K562 (cell line): Measurements from ENCODE around the gene CDKL1. TPM values are rescaled to one million over a fixed set of nuclear protein-coding genes. Genes with fewer than 3 reads are reported as not detected.
A peak's percentile ranks its signal among the peaks of the same experiment; 100 is the strongest.

Source experiments
- ATAC-seq: fragments of 200-7000 bp; cut with Tn5 transposase; 3 replicates; pipeline ENCODE4 v1.9.1; 2020; ENCODE audit warnings: moderate library complexity
- BruUV-seq: library from RNA; stranded (reverse); fragments of 400-500 nt; replicated peaks from 2 replicates; lab custom pipeline; 2021; lab: Mats Ljungman, UMichigan
- CTCF ChIA-PET: fragments of 300-600 bp; formaldehyde crosslinking; extraction: SDS; loops from one replicate; lab custom pipeline; 2021; ENCODE audit warnings: low intra/inter-chr PET ratio; lab: Yijun Ruan, JAX
- POLR2A ChIA-PET: fragments of 300-600, 350-650 bp; sonication (Branson Sonifier 250); formaldehyde crosslinking; extraction: SDS; loops from one replicate; lab custom pipeline; 2021; ENCODE audit warnings: antibody characterized with exemption, inconsistent platforms; lab: Yijun Ruan, JAX
- DNase-seq, 4 experiments: peaks; one replicate each; pipeline versions ENCODE4 v3.0.0 to v3.0.0-alpha.2; 2011 to 2018; ENCODE audit warnings: low spot score in 3 of 4, mixed read lengths in 3 of 4; ENCODE audit errors: extremely low read depth in 1 of 4
- FAIRE-seq: peaks from 2 replicates; lab custom pipeline; 2011; peaks lifted over from hg19 to GRCh38; lab: Jason Lieb, UNC
- H2AFZ ChIP-seq: 2 replicates; pipeline ENCODE4 v1.6.0; 2011; ENCODE audit warnings: low read depth, low read length, control low read depth, inconsistent platforms
- H3K27ac ChIP-seq: fragments of 200-600 bp; 3 replicates; pipeline ENCODE4 v1.8.0; 2011; ENCODE audit warnings: low read depth, mild to moderate bottlenecking, control low read depth, inconsistent platforms, low read length, moderate library complexity, mixed read lengths; ENCODE audit errors: extremely low read depth
- H3K27me3 ChIP-seq, 2 experiments: fragments of 300-600 bp in 1 of 2; 2 replicates in 1 of 2; 3 replicates in 1 of 2; pipeline versions ENCODE4 v1.6.0 to v1.8.0; 2011; ENCODE audit warnings: inconsistent platforms in 2 of 2, low read length in 2 of 2, mild to moderate bottlenecking in 1 of 2, mixed read lengths in 1 of 2, moderate library complexity in 1 of 2; ENCODE audit not compliant: control insufficient read depth in 2 of 2, insufficient read depth in 2 of 2
- H3K36me3 ChIP-seq: fragments of 300-600 bp; 3 replicates; pipeline ENCODE4 v1.8.0; 2011; ENCODE audit warnings: mild to moderate bottlenecking, low read length, inconsistent platforms; ENCODE audit not compliant: control insufficient read depth, insufficient read depth
- H3K4me1 ChIP-seq, 2 experiments: fragments of 200-600 bp in 1 of 2; replicated peaks in 1 of 2; 2 replicates in 1 of 2; 3 replicates in 1 of 2; pipeline versions ENCODE4 v1.5.1 to v1.8.0; 2011; ENCODE audit warnings: inconsistent platforms in 2 of 2, low read length in 2 of 2, mild to moderate bottlenecking in 1 of 2, mixed read lengths in 1 of 2, moderate library complexity in 1 of 2; ENCODE audit not compliant: control insufficient read depth in 2 of 2, insufficient read depth in 2 of 2
- H3K4me2 ChIP-seq: 2 replicates; pipeline ENCODE4 v1.6.1; 2011; ENCODE audit warnings: low read length, control low read depth, inconsistent platforms, mixed read lengths; ENCODE audit not compliant: insufficient read depth
- H3K4me3 ChIP-seq: fragments of 200-600 bp; sonication (generic), shearing (Covaris generic); 2 replicates; pipeline ENCODE4 v1.5.1; 2016; ENCODE audit warnings: control low read depth, inconsistent platforms
- H3K79me2 ChIP-seq: fragments of 200-600 bp; 3 replicates; pipeline ENCODE4 v1.8.0; 2011; ENCODE audit warnings: low read length, inconsistent platforms; ENCODE audit not compliant: control insufficient read depth, insufficient read depth
- H3K9ac ChIP-seq, 2 experiments: 2 replicates each; pipeline versions ENCODE4 v1.6.0 to v1.6.1; 2011; ENCODE audit warnings: low read depth in 2 of 2, low read length in 2 of 2, control low read depth in 1 of 2, inconsistent platforms in 1 of 2, mild to moderate bottlenecking in 1 of 2, mixed read lengths in 1 of 2; ENCODE audit not compliant: insufficient read depth in 1 of 2
- H3K9me1 ChIP-seq: one replicate; pipeline ENCODE4 v1.6.0; 2011; ENCODE audit warnings: inconsistent platforms, mild to moderate bottlenecking, low read length, moderate library complexity; ENCODE audit not compliant: control insufficient read depth, insufficient read depth
- H3K9me3 ChIP-seq: replicated peaks from 2 replicates; pipeline ENCODE4 v1.5.1; 2011; ENCODE audit warnings: low read depth, low read length, inconsistent platforms; ENCODE audit not compliant: control insufficient read depth, insufficient read depth
- H4K20me1 ChIP-seq: replicated peaks from 2 replicates; pipeline ENCODE4 v1.6.1; 2011; ENCODE audit warnings: low read length, inconsistent platforms, mixed read lengths; ENCODE audit not compliant: control insufficient read depth, insufficient read depth
- BCL6 ChIP-seq: fragments of 250-450 bp; sonication (Bioruptor Pico); IDR thresholded peaks from 2 replicates; pipeline ENCODE4 v1.4.0; 2020
- ESRRB ChIP-seq: fragments of 250-450 bp; sonication (Bioruptor Pico); IDR thresholded peaks from 2 replicates; pipeline ENCODE4 v1.5.0; 2020; ENCODE audit warnings: mild to moderate bottlenecking, moderate library complexity, borderline replicate concordance
- HMGN3 ChIP-seq: IDR thresholded peaks from 2 replicates; pipeline ENCODE4 v1.6.1; 2011; ENCODE audit warnings: borderline replicate concordance, low read depth, mild to moderate bottlenecking, mixed read lengths, low read length; ENCODE audit not compliant: insufficient read length; ENCODE audit errors: extremely low read depth
- HNRNPH1 ChIP-seq: fragments of 200-400 bp; formaldehyde crosslinking; optimal IDR thresholded peaks from 2 replicates; pipeline ENCODE3; 2017; ENCODE audit warnings: low read depth, mild to moderate bottlenecking, low read length, moderate library complexity
- MTA3 ChIP-seq: fragments of 450-650 bp; formaldehyde crosslinking; IDR thresholded peaks from 2 replicates; pipeline ENCODE4 v1.6.1; 2017; ENCODE audit warnings: mild to moderate bottlenecking, borderline replicate concordance
- NONO ChIP-seq, 2 experiments: fragments of 200-400 bp in 1 of 2; fragments of 450-650 bp in 1 of 2; formaldehyde crosslinking in 1 of 2; IDR thresholded peaks; 2 replicates each; pipeline ENCODE4 v1.6.1; 2017; ENCODE audit warnings: low read depth in 2 of 2, mild to moderate bottlenecking in 2 of 2, moderate library complexity in 2 of 2, low read length in 1 of 2
- POLR3A ChIP-seq: IDR thresholded peaks from 2 replicates; pipeline ENCODE4 v1.6.1; 2011; ENCODE audit warnings: borderline replicate concordance, mild to moderate bottlenecking, moderate library complexity; ENCODE audit not compliant: insufficient read length, insufficient read depth; ENCODE audit errors: extremely low read depth
- PRPF4 ChIP-seq: fragments of 200-400 bp; formaldehyde crosslinking; IDR thresholded peaks from one replicate; pipeline ENCODE4 v1.6.1; 2017; ENCODE audit warnings: low read length, low read depth, mild to moderate bottlenecking; ENCODE audit not compliant: insufficient read depth, poor library complexity, severe bottlenecking
- SIN3B ChIP-seq: fragments of 450-650 bp; IDR thresholded peaks from 2 replicates; pipeline ENCODE4 v1.6.1; 2017; ENCODE audit warnings: low read depth, mild to moderate bottlenecking, moderate library complexity
- SREBF2 ChIP-seq: sonication (generic); formaldehyde crosslinking; IDR thresholded peaks from 2 replicates; pipeline ENCODE4 v1.4.0; 2020; ENCODE audit warnings: mild to moderate bottlenecking, missing genetic modification reagents
- ZNF140 ChIP-seq: fragments of 250-450 bp; sonication (Bioruptor Pico); IDR thresholded peaks from 2 replicates; pipeline ENCODE4 v1.8.0; 2021; ENCODE audit warnings: moderate library complexity, mild to moderate bottlenecking, inconsistent platforms
- ZNF695 ChIP-seq: fragments of 450-650 bp; formaldehyde crosslinking; IDR thresholded peaks from 2 replicates; pipeline ENCODE4 v1.4.0; 2020; ENCODE audit warnings: mild to moderate bottlenecking, moderate library complexity
- WGBS: fragments of 100-300 bp; shearing (Covaris generic); methylation state at CpG from one replicate; pipeline ENCODE4 v1.1.6; 2016; ENCODE audit warnings: low coverage, mixed read lengths; ENCODE audit not compliant: insufficient coverage; ENCODE audit errors: missing lambda C conversion rate; 5-methylcytosine and 5-hydroxymethylcytosine counted together
- in situ Hi-C: fragments of 300-500 bp; cut with MboI; formaldehyde crosslinking; loops from 4 replicates; pipeline ENCODE4 v1.15.0; 2018; ENCODE audit warnings: inconsistent platforms, mixed read lengths
- intact Hi-C: fragments of 100-400 bp; cut with micrococcal nuclease; formaldehyde crosslinking; loops from 2 replicates; pipeline ENCODE4 v1.14.2; 2022
- polyA plus RNA-seq, 8 experiments: library from polyadenylated mRNA; depleted of rRNA in 4 of 8; stranded (reverse) in 5 of 8; unstranded in 3 of 8; fragments of >200 nt; fragmentation: Nextera tagmentation in 2 of 8; fragmentation: Illumina TruSeq in 1 of 8; extraction: Ambion mirVana in 2 of 8; extraction: Trizol in 1 of 8; gene quantifications; 2 replicates each; pipeline versions ENCODE4 v1.2.1 to v1.2.3, GENCODE V29; 2011 to 2014; ENCODE audit warnings: inconsistent platforms in 1 of 8, missing spikeins in 1 of 8
- total RNA-seq, 7 experiments: library from RNA; depleted of rRNA in 6 of 7; stranded (reverse); fragments of >200 nt in 6 of 7; fragmentation: Illumina TruSeq in 2 of 7; extraction: Trizol in 2 of 7; gene quantifications; 2 replicates each; pipeline versions ENCODE4 v1.2.1 to v1.2.3, GENCODE V29; 2011 to 2021; ENCODE audit warnings: low replicate concordance in 1 of 7
- TF ChIP-seq, protein P1 (sequence below): fragments of 450-650 bp; IDR thresholded peaks from 2 replicates; pipeline ENCODE4 v1.6.1; 2016; ENCODE audit warnings: mild to moderate bottlenecking
- TF ChIP-seq, protein P2 (sequence below): sonication (generic); formaldehyde crosslinking; IDR thresholded peaks from 2 replicates; pipeline ENCODE4 v1.5.0; 2020; ENCODE audit warnings: missing genetic modification reagents

The CDKL1 gene
- total and polyA plus RNA-seq, 9 of the 15 experiments (the other 6 are each of a cell fraction or from before 2014, with no cell fraction given), result 2.3 to 35.0 (median 7.5) TPM

DNA sequence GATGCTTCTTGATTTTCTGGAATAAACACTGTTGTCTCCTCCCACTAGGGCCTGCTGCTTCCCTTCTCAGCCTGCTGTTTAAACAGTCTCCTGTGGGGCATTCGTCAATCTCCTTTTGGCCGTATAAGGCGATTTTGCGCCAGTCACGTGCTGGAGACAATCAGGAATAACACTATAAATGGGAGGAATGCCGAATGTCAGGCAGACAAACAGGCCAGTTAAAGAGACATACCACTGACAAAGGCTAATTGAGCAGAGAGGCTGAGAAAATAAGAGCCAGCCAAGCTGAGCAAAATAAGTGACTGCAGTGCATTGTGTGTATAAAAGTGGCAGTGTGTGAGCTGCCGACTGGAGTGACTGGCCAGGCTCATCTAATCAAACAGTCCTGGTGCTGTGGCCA, 61.3 kb downstream of the CDKL1 start:
- CTCF ChIA-PET, result no interaction called here

More for the DNA sequence above, 61.3 kb downstream of the CDKL1 start:
- Histone ChIP-seq H3K79me2 (no peaks in the 10 kb centered on the region), H3K4me1 (peaks cover 0 to 5% of the 10 kb centered on the region in 2 experiments; a peak in 2 of 5 replicates), H3K4me2 (no peak overlapping the region), H3K9me3 (no peaks in the 10 kb centered on the region), H3K9ac (no peak overlapping the region), H3K4me3 (no peak overlapping the region), H3K9me1 (no peaks in the 10 kb centered on the region), H3K36me3 (peaks cover 15% of the 10 kb centered on the region; the same call in 1 of the 3 replicates), H3K27me3 (no peaks in the 10 kb centered on the region), H2AFZ (no peak overlapping the region), H3K27ac (no peak overlapping the region), H4K20me1 (no peaks in the 10 kb centered on the region)
- ATAC-seq (peak; percentile 33; the same call in 2 of the 3 replicates), FAIRE-seq (no peak), DNase-seq (no peak)
- POLR2A ChIA-PET, result interaction anchor here (0.6 to 1.1 kb wide), 4 partner anchors 13 to 610 kb away, joined by 3 to 7 read pairs (median 4); no protein-coding TSS in a partner anchor
- TF ChIP-seq MTA3 (no peak), PRPF4 (no peak), BCL6 (no peak), SIN3B (no peak), ZNF140 (CRISPR knock-in tag) (no peak), POLR3A (no peak), HMGN3 (no peak), ESRRB (CRISPR knock-in tag) (no peak), NONO (IDR thresholded peaks at IDR 0.05; ENCODE audit: low read depth in 2 of 2, low read length in 1 of 2) (no peak), HNRNPH1 (no peak), SREBF2 (CRISPR knock-in tag) (no peak), ZNF695 (no peak)
- TF ChIP-seq, protein P1, sequence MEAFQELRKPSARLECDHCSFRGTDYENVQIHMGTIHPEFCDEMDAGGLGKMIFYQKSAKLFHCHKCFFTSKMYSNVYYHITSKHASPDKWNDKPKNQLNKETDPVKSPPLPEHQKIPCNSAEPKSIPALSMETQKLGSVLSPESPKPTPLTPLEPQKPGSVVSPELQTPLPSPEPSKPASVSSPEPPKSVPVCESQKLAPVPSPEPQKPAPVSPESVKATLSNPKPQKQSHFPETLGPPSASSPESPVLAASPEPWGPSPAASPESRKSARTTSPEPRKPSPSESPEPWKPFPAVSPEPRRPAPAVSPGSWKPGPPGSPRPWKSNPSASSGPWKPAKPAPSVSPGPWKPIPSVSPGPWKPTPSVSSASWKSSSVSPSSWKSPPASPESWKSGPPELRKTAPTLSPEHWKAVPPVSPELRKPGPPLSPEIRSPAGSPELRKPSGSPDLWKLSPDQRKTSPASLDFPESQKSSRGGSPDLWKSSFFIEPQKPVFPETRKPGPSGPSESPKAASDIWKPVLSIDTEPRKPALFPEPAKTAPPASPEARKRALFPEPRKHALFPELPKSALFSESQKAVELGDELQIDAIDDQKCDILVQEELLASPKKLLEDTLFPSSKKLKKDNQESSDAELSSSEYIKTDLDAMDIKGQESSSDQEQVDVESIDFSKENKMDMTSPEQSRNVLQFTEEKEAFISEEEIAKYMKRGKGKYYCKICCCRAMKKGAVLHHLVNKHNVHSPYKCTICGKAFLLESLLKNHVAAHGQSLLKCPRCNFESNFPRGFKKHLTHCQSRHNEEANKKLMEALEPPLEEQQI, result no peak
- TF ChIP-seq, protein P2, sequence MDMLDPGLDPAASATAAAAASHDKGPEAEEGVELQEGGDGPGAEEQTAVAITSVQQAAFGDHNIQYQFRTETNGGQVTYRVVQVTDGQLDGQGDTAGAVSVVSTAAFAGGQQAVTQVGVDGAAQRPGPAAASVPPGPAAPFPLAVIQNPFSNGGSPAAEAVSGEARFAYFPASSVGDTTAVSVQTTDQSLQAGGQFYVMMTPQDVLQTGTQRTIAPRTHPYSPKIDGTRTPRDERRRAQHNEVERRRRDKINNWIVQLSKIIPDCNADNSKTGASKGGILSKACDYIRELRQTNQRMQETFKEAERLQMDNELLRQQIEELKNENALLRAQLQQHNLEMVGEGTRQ (CRISPR knock-in tag), result no peak
- 83% methylated on average over 7 of the region's 7 CpGs for WGBS
- BruUV-seq, result no TSS peak
- in situ Hi-C loops, result loop anchor here (25.0 kb wide), 1 partner anchor 452 kb away; no protein-coding TSS in a partner anchor
- intact Hi-C loops, result no loop called here
